ENCODE results near the gene CORO7.

DNA sequence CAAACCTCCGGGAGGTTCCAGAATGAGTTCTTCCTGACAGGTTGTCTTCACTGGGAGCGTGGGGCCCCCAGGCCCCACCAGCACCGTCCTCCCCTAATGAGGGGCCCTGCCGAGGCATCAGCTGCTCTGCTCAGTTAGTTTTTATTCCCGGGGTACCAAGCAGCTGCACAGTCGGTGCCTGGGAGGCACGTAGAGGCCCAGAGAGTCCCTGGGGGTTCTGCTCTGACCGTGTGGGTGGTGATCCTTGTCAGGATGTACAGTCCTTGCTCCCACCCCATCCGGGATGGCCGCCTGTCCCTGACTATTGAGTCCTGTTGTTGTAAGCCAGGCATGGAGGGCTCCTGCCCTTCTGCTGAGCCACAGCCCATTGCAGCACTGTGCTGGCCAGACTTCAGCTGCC is 39.6 kb upstream of the CORO7 start:
- no peak for TF ChIP-seq CTCF (IDR thresholded peaks at IDR 0.05)
- TF ChIP-seq POLR2AphosphoS5 (IDR thresholded peaks at IDR 0.05) = no peak
- TF ChIP-seq POLR2A (IDR thresholded peaks at IDR 0.05) = no peak
- TF ChIP-seq EP300 (IDR thresholded peaks at IDR 0.05; ENCODE audit: low read depth) = no peak

Data from transverse colon (tissue), 4 donors.